ENCODE data around the gene TSKU.

DNA sequence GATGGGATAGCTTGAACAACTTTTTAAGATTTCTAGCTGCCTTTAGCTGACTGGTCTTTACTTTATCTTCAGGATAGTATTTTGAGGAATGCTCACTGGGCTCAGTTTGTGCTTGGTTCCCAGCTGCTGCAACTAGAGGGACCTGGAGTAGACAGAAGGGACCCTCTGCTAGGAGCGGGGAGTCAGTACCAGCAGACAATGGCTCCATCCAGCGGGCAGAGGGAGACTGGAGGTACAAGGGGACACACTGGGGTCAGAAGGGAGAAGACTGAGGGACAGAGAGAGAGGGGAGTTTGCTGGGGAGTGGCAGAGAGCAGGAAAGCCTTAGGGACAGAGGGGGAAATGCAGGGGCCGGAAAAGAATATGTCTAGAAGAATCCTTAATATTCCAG, 55.5 kb downstream of the TSKU start:
- no peak for TF ChIP-seq POLR2A (IDR thresholded peaks at IDR 0.05)
- TF ChIP-seq, protein P1, sequence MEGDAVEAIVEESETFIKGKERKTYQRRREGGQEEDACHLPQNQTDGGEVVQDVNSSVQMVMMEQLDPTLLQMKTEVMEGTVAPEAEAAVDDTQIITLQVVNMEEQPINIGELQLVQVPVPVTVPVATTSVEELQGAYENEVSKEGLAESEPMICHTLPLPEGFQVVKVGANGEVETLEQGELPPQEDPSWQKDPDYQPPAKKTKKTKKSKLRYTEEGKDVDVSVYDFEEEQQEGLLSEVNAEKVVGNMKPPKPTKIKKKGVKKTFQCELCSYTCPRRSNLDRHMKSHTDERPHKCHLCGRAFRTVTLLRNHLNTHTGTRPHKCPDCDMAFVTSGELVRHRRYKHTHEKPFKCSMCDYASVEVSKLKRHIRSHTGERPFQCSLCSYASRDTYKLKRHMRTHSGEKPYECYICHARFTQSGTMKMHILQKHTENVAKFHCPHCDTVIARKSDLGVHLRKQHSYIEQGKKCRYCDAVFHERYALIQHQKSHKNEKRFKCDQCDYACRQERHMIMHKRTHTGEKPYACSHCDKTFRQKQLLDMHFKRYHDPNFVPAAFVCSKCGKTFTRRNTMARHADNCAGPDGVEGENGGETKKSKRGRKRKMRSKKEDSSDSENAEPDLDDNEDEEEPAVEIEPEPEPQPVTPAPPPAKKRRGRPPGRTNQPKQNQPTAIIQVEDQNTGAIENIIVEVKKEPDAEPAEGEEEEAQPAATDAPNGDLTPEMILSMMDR (IDR thresholded peaks at IDR 0.05), result peak in 1 of 6 experiments; percentile 3

All from Peyer's patch (tissue), 4 donors.